Mononuclear cell (primary cell): ENCODE measurements around the gene SERTAD2. TPM values are rescaled to one million over a fixed set of nuclear protein-coding genes. Genes with fewer than 3 reads are reported as not detected.

ENCODE experiments used
- H3K27me3 ChIP-seq: 2 replicates; pipeline ENCODE4 v1.6.0; 2011; ENCODE audit warnings: low read length, control low read depth; ENCODE audit not compliant: insufficient read depth
- H3K4me1 ChIP-seq: 2 replicates; pipeline ENCODE4 v1.5.1; 2011; ENCODE audit warnings: mild to moderate bottlenecking, low read length, control low read depth; ENCODE audit not compliant: insufficient read depth
- H3K4me3 ChIP-seq: 2 replicates; pipeline ENCODE4 v1.5.1; 2011; ENCODE audit warnings: mild to moderate bottlenecking, low read length, moderate library complexity
- H3K9me3 ChIP-seq: 2 replicates; pipeline ENCODE4 v1.5.1; 2011; ENCODE audit warnings: low read depth, mild to moderate bottlenecking, control low read depth, low read length
- total RNA-seq: library from RNA; depleted of rRNA; stranded (reverse); fragments of >200 nt; gene quantifications from one replicate; pipeline ENCODE4 v1.2.3, GENCODE V29; 2012

The SERTAD2 gene
- total RNA-seq, 1 donor, result 45.4 TPM

DNA sequence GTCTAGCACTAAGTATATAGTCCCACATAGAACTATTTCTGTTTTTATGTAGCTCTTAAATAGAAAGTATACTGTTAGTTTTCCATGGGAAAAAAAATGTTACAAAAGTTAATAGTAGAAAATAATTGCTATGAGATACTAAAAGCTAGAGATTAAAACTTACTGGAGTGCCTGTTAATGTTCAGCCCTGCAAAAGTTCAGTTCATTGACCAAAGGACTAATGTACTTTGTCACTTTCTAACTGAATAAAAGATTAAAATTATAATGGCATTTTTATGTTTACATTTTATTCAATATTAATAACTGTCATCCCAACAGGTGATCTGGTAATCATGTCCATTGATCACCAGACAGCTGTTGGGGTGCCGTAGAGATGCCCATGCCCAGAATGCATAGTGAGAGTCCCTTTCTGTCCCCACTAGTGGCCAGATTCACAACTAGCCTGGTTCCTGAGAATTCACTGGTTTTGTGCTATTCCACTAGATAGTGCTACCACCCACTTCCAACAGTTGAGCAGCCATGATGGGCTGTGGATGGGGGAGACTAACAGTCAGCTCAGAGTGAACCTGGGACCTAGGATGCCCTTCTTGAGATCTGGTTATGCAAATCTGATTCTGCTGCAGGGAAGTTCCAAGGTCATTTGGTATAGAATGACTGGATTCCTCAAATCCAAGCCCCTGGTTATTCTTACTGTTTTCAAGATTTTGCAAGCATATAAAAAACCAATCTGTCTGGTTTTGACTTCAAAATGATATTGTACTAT is 71.8 kb downstream of the SERTAD2 start:
- no peaks in the 10 kb centered on the region for H3K9me3 ChIP-seq
- H3K27me3 ChIP-seq, result no peaks in the 10 kb centered on the region
- H3K4me1 ChIP-seq, result peaks cover 5% of the 10 kb centered on the region
- no peak overlapping the region for H3K4me3 ChIP-seq

Other genes with a start within 250 kb of the SERTAD2 start
- gene LGALSL, start 199.8 kb downstream of the SERTAD2 start, total RNA-seq, result 11.6 TPM
- gene AFTPH, start 129.6 kb downstream of the SERTAD2 start, total RNA-seq, result 87.1 TPM